GM18520 (cell line): ENCODE results near the gene ARSG.

Source experiments
- ATAC-seq: cut with Tn5 transposase; IDR thresholded peaks from one replicate; pipeline ENCODE4 v1.9.1; 2021; ENCODE audit not compliant: unreplicated experiment

Gene ARSG

DNA sequence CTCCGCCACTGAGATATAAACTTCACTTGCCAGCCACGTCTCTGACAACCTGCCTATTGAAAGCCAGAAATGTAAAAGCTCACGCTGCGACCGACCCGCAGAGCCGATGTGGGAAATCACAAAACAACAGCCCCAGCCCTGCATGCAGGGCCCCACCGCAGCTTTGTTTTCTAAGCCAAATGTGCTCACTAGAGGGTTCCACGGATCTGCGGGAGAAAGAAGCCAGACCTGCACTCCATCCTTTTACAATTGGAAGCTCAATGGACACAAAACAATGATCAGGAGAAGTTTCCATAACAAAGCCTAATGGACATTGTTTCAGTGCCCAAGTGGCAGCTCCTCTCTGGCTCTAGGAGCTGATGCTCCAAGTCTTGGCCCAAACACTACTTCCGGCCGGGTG lies 132.9 kb downstream of the ARSG start:
- ATAC-seq: no peak

DNA sequence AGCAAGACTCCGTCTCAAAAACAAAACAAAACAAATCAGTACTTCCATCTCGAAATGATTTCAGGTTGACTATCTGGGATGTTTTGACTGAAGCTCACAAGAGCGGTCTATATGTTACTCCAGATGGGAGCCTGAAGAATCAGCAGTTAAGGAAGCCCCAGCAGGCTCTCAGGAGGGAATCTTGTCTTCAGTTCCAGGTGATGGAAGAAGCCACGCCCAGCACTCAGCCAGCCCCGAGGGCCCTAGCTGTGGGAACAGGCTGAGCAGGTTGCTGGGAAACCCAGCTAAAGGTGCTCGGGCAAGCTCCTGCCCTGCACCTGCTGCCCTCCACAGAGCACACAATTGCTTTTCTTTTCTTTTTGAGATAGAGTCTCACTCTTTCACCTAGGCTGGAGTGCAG lies 133.6 kb downstream of the ARSG start:
- no peak for ATAC-seq

DNA sequence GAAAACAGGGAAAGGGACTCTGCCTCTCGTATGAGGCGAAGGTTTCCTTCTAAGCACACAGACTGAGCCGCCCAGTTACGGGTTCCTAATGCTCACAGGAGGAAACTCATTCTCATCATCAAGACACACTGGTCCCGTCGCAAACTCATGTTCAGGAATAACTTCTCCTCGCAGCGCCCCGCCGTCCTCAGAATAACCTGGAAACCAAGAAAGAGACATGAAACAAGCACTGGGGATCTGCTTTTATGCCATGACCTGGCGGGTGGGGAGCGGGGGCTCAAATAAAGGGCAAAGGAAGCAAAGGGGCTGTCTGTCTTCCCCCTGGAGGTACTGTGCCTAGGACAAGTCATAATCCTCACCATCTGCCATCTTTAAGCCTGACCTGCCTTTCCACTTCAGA lies 134.7 kb downstream of the ARSG start:
- ATAC-seq: no peak

DNA sequence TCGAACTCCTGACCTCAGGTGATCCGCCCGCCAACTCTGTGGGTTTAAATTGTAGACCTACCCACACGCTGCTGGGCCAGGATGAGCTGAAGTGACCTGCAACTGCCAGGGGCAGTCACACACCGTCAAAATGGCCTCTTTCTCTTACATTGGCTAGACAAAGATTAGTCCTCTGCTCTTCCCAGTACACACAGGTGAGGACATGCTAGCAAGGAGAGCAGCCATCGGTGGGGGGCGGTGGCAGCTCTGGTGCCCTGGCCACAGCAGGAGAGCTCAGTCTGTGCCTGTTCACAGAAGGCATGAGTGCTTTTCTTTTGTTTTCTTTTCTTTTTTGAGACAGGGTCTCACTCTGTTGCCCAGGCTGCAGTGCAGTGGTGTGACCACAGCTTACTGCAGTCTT lies 136.3 kb downstream of the ARSG start:
- no peak for ATAC-seq

DNA sequence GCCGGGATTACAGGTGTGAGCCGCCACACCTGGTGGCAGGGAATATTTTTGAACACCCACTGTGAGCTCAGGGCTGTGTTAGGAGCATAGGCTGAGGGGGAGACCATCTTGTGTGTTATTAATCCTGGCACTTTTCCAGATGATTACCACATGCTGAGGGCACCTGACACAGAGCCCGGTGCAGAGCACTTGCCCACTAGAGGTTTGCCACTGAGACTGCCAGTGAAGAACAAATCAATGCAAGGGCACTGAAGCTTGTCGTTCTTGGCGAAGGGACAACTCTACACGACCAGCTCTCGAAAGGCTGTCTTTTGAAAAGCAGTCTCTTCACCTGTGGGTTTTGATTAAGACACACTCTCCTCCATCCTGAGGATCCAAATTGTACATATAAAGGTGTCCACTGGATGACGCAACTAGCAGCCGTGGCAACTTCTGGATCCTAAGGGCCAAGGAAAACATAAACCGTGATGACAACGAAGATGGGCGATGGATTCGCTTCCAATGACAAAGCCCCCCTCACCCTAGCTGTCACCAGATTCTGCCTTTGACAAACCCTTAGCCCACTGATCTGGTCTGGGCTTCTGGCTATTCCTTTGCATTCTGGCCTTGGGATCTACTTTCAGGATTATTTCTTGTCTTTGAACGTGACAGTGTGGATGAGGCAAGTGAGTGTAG lies 137.3 kb downstream of the ARSG start:
- no peak for ATAC-seq

DNA sequence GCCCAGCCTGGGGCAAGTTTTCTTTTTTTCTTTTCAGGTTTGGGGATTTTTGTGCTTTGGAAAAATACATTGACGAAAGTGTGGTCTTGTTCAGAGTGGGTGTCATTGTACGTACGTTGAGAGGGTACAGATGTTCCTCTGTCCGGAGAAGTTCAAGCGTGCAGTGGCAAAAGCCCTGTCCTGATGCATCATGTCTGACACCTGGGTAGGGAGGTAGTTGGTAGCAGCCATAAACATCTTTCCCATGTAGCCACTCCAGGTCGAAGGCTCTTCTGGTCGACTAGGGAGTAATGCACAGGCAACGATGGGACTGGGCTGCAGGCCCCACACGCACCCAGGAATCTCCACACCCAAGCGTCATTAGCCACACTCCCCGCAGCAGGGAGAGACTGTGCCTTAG lies 138.6 kb downstream of the ARSG start:
- ATAC-seq: no peak

DNA sequence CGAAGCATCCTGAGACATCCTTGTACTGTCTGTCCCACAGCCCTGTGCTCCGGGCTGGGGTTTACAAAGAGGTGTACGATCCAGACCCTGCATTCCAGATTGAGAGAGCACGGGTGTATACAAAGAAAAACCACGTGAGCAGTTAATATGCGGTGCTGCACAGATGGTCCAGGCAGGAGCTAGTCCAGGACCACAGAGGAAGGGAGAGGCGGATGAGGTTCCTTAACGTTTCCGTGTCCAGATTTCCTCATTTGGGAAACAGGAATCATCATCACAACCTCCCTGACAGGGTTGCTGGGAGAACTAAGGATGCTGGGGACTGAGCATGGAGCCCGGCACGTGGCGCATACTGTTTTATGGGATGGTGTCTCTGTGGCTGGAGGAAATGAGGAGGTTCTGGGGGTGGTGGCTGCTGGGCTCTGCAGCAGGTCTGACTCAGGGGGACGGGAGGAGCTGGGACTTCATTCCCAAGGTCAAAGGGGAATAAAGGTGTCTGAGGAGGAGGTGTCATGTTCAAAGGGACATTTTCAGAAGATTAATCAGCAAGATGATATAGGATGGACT lies 139.8 kb downstream of the ARSG start:
- no peak for ATAC-seq

DNA sequence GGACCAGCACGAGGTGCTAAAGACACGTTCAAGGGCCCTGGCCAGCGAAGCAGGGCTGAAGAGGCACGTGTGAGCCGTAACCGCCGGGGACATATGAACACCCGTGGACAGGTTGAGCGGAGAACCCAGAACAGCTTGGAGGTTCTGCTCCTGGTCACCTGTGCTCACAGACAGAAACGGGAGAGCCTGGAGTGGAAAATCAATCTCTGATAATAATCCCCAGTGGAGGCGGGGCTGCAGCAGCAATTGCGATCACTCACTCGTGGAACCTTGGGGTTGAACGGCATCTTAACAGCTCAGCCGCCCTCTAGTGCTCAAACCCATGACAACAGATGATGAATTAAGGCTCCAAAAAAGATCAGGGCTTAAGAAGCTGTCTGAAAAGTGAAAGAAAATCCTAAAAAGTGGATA lies 140.4 kb downstream of the ARSG start:
- no peak for ATAC-seq

DNA sequence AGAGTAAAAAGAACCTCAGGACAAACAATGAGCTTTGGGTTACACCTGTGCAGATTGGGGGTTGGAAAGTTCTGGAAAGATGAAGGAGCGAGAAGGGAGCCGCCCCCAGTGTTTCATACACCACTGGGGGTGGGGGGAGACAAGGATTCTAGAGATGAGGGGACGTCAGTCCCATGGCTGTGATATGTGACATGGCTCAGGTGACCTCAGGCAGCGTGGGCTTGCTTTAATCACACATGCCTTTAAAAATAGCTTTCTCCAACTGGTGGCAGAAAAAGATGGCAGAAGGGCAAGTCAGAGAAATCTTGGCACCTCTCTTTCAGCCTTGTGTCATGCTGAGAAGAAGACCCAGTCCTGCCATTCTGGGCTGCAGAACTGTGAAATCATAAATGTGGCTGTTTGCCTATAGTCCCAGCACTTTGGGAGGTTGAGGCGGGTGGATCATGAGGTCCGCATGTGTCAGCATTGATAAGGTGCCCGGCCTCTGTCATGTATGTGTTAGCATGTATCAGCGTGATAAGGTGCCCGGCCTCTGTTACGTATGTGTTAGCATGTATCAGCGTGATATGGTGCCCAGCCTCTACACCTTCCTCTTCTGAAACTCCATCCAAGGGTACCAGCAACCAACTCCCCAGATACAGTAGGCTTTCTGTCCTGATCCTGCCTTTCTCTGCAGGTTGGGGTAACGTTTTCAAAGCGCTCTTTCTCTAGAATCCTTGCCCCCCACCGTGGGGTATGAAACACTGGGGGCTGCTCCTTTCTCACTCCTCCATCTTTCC lies 141.0 kb downstream of the ARSG start:
- no peak for ATAC-seq

DNA sequence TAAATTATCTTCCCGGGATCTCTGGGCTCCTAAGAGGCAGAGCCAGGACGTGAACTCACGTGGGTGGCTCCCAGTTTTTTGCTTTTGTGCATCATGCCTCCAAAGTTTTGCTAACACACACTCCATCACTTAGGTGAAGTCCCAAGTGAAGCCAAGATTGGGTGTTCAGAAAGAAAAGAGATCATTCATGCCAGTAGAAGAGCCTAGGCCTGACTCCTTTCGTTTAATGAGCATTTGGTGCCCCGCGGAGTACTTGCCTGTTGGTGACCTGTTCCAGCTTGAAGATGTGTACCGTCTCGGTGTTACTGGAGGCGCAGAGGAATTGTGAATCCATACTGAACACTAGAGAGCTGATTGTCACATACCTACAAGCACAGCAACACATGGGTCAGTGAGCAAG lies 141.9 kb downstream of the ARSG start:
- ATAC-seq: no peak

DNA sequence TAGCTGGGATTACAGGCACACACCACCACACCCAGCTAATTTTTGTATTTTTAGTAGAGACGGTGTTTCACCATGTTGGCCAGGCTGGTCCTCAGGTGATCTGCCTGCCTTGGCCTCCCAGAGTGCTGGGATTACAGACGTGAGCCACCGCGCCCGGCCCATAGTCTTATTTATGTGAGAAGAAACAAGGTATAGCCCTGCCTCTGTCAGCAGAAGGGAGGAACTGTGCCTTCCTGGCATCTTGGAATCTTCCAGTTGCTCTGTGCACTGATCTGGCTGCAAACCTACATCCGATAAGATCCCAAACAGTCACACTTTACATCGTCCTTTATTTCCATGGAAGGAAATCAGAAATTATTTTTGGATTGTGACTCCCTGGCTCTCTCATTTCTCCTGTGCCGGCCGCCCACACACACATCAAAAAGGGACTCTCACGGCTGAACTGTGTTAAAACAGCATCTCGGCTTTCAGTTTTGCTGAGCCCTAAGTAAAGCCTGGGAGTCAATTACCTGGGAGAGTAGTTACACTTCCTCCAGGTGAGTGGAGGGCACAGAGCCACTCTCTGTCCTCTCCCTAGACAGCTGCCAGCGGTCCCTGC lies 142.7 kb downstream of the ARSG start:
- no peak for ATAC-seq

DNA sequence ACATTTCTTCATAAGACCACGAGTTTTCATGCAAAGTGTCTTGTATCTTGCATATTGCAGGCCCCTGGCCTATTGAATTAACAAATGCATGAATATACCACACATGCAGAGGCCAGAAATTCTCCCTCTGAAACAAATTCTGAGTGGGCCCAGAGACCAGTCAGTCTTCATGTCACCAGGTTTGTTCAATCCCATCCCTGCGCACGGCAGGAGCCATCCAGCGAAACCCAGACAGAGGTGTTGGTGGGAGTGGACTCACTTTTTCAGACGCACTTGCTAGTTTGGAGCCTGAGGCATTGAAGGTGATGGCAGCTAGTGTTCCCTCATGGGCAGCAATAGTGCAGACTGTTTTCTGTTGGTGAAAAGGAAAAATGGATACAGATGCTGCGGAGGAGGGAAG lies 144.1 kb downstream of the ARSG start:
- ATAC-seq: no peak

DNA sequence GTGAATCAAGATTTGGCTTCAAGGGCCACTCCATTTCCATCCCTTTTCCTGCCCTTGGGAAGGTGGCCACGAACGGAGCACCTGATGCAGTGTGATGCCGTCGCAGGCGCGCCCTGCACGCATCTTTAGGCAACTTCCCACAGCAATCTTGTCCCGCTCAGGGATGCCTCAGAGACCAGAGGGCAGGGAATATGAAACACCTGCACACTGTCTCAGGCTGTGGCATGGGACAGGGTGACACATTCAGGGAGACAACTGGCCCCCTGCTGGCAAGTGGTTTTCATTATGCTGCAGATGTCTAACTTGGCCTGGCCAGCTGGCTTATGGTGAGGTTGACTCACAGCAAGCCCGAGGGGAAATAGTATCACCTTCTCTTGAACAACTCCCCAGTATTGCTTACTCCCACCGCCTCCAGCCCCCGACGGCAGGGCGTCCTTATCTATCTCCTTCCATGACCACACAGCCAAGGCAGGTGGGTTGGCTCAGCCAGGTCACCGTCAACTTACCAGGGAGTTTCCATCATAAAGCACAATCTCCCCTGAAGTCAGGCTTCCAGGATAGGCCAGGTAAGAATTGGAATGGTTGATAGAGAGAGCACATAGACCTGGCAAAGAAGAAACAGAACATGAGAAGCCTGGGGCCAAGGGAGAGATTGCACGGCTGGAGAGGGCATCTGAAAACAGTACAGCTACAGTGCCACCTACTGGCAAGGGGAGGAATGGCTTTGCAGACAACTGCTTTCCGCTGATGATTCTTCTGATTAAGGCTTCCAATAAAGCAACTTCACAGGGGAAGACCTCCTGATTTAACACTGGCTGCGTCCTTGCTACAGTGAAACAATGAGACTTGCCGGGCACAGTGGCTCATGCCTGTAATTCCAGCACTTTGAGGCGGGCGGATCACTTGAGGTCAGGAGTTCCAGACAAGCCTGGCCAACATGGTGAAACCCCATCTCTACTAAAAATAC lies 144.9 kb downstream of the ARSG start:
- ATAC-seq: peak; percentile 44

DNA sequence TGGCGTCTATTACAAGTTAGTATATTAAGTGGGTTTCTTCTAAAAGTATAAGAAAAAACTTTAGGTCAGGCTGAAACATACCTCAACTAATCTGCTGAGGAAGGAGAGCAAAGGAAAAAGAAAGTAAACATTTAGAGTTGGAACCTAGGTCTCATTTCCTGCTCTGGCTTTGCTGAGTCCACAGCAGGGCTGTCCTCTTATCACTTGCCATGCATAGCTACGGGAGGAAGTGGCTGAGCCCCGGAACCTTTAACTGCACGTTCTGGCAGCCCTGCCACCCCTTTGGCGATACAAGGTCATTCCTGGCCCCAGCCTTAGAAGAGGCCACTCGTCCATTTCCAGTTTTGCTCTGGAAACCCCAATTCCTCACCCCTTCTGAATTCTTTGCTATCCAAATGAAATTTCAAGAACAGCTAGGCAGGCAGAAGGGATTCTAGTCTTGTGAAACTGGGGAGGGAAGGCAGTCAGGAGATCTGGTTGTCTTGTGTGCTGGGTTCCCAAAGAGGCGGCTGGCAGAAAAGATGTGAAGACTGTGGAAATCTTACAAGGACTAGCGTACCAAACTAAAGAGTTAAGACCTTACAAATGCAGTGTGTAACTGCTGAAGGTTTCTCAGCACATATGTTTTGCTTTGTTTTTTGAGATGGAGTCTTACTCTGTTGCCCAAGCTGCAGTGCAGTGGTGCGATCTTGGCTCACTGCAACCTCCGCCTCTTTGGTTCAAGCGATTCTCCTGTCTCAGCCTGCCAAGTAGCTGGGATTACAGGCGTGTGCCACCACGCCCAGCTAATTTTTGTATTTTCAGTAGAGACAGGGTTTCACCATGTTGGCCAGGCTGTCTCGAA lies 146.9 kb downstream of the ARSG start:
- peak; percentile 72 for ATAC-seq

DNA sequence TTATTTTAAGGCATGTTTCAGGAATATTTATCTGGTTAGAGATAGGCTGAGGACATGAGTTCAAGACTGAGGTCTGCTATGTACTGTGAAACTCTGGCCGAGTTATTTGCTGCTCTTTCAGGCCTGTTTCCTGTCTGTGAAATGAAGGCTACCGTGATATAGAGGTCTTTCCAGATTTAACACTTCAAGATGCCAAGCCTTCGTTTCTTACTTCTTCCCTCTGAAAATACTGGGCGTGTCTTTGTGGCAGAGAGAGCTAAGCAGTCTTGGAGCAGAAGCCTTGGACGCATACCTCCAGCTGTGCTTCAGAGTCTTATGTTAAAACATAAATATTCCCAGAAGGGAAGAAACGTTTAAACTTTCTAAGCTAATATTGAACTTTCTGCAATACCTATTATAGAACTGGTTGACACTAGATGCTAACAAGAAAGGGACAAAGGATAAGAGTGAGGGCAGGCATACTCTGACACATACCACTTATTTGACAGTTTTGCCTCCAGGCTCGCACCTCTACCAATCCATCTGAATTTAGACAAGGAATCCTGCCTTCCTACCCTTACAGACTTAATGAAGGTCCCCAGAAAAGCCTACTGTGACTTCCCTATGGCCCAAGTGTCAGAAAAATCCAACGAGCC lies 148.5 kb downstream of the ARSG start:
- ATAC-seq: no peak

DNA sequence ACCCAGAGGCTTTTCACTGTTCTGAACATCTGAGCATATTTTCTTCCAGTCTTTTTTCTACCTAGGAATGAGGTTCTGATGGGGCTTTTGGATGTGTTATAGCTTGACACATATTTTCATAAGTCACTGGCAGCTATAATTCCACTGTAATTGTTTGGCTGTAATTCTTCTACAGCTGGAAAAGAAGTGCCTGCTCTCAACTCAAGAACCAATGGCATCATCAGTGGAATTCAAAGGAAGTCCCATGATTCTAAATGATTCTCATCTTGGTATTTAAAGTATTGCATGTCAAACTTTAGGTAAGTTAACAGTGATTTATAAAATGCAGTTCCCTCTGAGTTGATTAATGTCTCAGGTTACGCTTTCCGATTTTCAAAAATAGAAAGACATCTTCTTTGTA lies 149.2 kb downstream of the ARSG start:
- no peak for ATAC-seq

DNA sequence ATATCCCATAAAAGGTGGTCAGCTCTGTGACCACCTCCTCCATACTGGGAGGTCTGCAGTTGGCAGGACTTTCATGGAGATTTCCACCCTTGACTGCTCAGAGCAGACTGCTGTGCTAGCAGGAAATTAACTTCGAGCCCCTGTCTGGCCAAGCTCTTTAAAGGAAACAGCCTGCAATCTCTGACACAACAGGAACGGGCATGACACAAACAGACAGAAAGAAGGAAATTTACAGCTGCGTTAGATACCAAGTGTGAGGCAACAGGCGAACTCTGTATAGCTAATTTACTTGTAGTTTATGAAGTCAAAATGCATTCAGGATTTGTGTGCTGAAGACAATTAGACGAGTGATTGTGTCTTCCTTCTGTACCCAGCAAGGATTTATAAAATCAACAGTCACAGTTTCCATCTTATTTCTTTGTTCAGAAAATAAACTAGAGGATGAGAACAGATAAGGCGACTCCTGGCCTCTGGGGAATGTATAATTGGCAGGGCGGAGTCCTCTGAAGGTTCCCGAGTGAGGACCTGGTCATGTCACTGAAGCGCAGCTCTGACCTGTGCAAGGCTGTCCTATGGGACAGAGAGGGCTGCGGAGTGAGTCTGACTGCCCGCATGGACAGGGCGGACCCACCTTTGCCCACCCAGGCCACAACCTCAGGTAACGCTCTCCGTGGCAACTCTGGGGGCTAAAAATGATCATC lies 149.9 kb downstream of the ARSG start:
- ATAC-seq: no peak

DNA sequence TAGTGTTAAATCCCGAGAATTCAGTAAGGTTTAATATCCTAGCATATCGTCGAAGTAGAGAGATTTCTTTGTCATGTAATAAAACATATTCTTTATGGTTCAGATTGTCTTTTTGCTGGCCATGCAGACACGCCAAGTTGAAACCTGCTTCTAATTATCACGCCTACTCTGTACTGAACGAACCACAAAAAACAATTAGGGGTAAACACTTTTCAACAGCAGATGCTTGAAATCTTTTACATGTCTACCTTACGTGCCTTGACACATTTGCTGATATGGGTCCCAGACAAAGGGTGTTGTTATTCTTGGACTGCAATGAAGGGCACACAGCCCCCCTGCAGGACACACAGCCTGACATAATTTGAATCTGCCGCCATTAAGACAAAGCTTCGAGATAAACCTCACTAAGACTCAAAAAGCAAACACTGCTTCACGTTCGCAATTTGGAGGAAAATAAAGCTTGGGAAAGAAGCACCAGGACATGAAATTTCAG lies 152.7 kb downstream of the ARSG start:
- ATAC-seq: no peak

DNA sequence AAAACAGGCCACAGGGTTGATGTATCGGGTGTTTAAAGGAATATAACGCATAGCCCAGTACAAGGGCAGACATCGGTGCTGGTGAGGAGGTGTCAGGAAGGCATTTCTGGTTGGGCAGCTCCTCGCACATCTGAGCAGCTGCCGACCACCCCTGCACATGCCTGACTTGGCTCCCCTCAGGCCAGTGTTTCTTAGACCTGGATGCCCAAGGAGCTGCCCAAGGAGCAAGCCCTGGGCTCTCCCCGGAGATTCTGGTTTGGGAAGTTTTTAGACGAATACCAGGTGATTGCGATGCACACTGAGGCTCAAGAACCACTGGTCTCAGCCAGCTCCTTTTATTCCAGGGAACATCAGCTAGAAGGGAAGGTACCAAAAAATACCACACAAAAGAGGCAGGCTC lies 154.4 kb downstream of the ARSG start:
- no peak for ATAC-seq
